HG03066 (cell line): ENCODE results near the gene HDHD2.
"Not testable (repeated sequence)": the region's sequence is repeated elsewhere in the genome, so short reads cannot be mapped to it uniquely, and the experiment has no call there.

Experiments used
- ATAC-seq: cut with Tn5 transposase; IDR thresholded peaks from one replicate; pipeline ENCODE4 v1.9.1; 2021; ENCODE audit warnings: low read depth; ENCODE audit not compliant: unreplicated experiment

HDHD2 gene

GRCh38 chr18:47150029-47150823 is at the start of gene HDHD2:
Gene HDHD2 (minus strand): TSS chr18:47150500. CDS start chr18:47136439, 14,061 bp downstream.
- ATAC-seq: peak; percentile 87

- not testable (repeated sequence) for ATAC-seq
Observed at GRCh38 chr18:47195961-47196360, 45.7 kb upstream of the HDHD2 start.

- no peak for ATAC-seq
Observed at GRCh38 chr18:47191961-47192360, 41.7 kb upstream of the HDHD2 start.

GRCh38 chr18:47187721-47188120 is 37.4 kb upstream of the HDHD2 start:
- ATAC-seq: no peak

- ATAC-seq: no peak
Observed at GRCh38 chr18:47184419-47185050, 34.2 kb upstream of the HDHD2 start.

- not testable (repeated sequence) for ATAC-seq
Observed at GRCh38 chr18:47182156-47182555, 31.9 kb upstream of the HDHD2 start.

- no peak for ATAC-seq
Observed at GRCh38 chr18:47180765-47181164, 30.5 kb upstream of the HDHD2 start.

- ATAC-seq: no peak
Observed at GRCh38 chr18:47179520-47179919, 29.2 kb upstream of the HDHD2 start.

- peak; percentile 77 for ATAC-seq
Observed at GRCh38 chr18:47175898-47176575, 25.7 kb upstream of the HDHD2 start, which contains the start of gene IER3IP1. Gene IER3IP1 (minus strand): TSS chr18:47176364. CDS start chr18:47176277, 87 bp downstream.

- peak; percentile 31 for ATAC-seq
Observed at GRCh38 chr18:47175283-47175897, 25.1 kb upstream of the HDHD2 start.

- ATAC-seq: no peak
Observed at GRCh38 chr18:47174545-47175116, 24.3 kb upstream of the HDHD2 start.

- ATAC-seq: no peak
Observed at GRCh38 chr18:47172476-47172875, 22.2 kb upstream of the HDHD2 start.

- ATAC-seq: no peak
Observed at GRCh38 chr18:47168913-47169312, 18.6 kb upstream of the HDHD2 start.

- no peak for ATAC-seq
Observed at GRCh38 chr18:47168509-47168908, 18.2 kb upstream of the HDHD2 start.

GRCh38 chr18:47166294-47166693 is 16.0 kb upstream of the HDHD2 start:
- ATAC-seq: no peak

GRCh38 chr18:47163241-47163640 is 12.9 kb upstream of the HDHD2 start:
- ATAC-seq: peak; percentile 71

- ATAC-seq: no peak
Observed at GRCh38 chr18:47160256-47160655, 10.0 kb upstream of the HDHD2 start.

GRCh38 chr18:47158404-47158803 is 8.1 kb upstream of the HDHD2 start:
- ATAC-seq: not testable (repeated sequence)

GRCh38 chr18:47151439-47151838 is 1.1 kb upstream of the HDHD2 start:
- ATAC-seq: no peak

- ATAC-seq: no peak
Observed at GRCh38 chr18:47150824-47151366, 595 bp upstream of the HDHD2 start.
